ENCODE measurements around the gene FHL2.
A peak's percentile ranks its signal among the peaks of the same experiment; 100 is the strongest.

The FHL2 gene

GRCh38 chr2:105375001-105375561 lies 23.8 kb downstream of the FHL2 start:
- Histone ChIP-seq H3K27me3 (replicated peaks; ENCODE audit: insufficient read depth, low read length) (no peaks in the 10 kb centered on the region), H3K4me3 (ENCODE audit: low read length) (no peak overlapping the region), H3K27ac (ENCODE audit: low read length) (no peak overlapping the region), H3F3A (ENCODE audit: insufficient read depth, low read length) (peaks cover 6% of the 10 kb centered on the region), H4K20me1 (ENCODE audit: insufficient read depth, low read length) (no peaks in the 10 kb centered on the region), H3K9ac (ENCODE audit: low read length) (no peak overlapping the region), H3K4me1 (ENCODE audit: low read length) (peaks cover 16% of the 10 kb centered on the region), H3K9me2 (replicated peaks; ENCODE audit: insufficient read depth, low read length) (no peaks in the 10 kb centered on the region), H3K79me2 (ENCODE audit: low read length) (peaks cover 6% of the 10 kb centered on the region; the same call in 1 of the 2 replicates), H2AFZ (ENCODE audit: low read length) (no peak overlapping the region), H3K36me3 (replicated peaks; ENCODE audit: insufficient read depth, low read length) (no peaks in the 10 kb centered on the region), H3K9me3 (replicated peaks; ENCODE audit: insufficient read depth, low read length) (no peaks in the 10 kb centered on the region), H3K4me2 (ENCODE audit: low read depth, low read length) (peak overlapping the region; percentile 94; the same call in 1 of the 2 replicates)
- TF ChIP-seq, protein P1, sequence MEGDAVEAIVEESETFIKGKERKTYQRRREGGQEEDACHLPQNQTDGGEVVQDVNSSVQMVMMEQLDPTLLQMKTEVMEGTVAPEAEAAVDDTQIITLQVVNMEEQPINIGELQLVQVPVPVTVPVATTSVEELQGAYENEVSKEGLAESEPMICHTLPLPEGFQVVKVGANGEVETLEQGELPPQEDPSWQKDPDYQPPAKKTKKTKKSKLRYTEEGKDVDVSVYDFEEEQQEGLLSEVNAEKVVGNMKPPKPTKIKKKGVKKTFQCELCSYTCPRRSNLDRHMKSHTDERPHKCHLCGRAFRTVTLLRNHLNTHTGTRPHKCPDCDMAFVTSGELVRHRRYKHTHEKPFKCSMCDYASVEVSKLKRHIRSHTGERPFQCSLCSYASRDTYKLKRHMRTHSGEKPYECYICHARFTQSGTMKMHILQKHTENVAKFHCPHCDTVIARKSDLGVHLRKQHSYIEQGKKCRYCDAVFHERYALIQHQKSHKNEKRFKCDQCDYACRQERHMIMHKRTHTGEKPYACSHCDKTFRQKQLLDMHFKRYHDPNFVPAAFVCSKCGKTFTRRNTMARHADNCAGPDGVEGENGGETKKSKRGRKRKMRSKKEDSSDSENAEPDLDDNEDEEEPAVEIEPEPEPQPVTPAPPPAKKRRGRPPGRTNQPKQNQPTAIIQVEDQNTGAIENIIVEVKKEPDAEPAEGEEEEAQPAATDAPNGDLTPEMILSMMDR (IDR thresholded peaks at IDR 0.05; ENCODE audit: low read length): no peak
- TF ChIP-seq EZH2 (optimal IDR thresholded peaks at IDR 0.05; ENCODE audit: low read depth, low read length) (no peak), EZH2phosphoT487 (IDR thresholded peaks at IDR 0.05; ENCODE audit: low read length) (no peak)
- no peak for DNase-seq

- no peak for TF ChIP-seq EZH2 (optimal IDR thresholded peaks at IDR 0.05; ENCODE audit: low read depth, low read length)
- TF ChIP-seq, protein P1 (IDR thresholded peaks at IDR 0.05; ENCODE audit: low read length): no peak
- TF ChIP-seq EZH2phosphoT487 (IDR thresholded peaks at IDR 0.05; ENCODE audit: low read length): no peak
These were observed 24.9 kb downstream of the FHL2 start for GRCh38 chr2:105373895-105374401.

DNA sequence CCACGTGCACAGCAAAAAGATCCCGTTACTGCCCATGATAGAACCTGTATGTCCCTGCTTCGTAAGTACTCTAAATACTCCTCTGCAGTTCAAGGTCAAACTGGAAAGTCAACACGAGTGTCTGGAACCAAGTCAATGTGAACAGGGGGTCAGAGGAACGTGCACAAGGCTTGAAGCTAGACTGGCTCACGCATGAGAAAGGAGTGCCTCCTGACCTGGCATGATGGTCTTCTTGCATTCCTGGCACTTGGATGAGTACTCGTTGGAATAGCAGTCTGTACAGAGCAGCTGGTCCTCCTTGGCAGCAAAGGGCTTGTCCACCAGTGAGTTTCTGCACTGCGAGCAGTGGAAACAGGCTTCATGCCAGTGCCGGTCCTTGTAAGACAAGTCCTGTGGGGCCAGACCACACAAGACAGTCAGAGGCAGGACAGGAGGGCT lies 25.5 kb downstream of the FHL2 start:
- H3K4me1 ChIP-seq (ENCODE audit: low read length): peaks cover 16% of the 10 kb centered on the region
- H3K9ac ChIP-seq (ENCODE audit: low read length): peak overlapping the region; percentile 40; the same call in 1 of the 2 replicates
- peaks cover 6% of the 10 kb centered on the region for H3F3A ChIP-seq (ENCODE audit: insufficient read depth, low read length)
- peak; percentile 19 for DNase-seq
- no peaks in the 10 kb centered on the region for H3K9me2 ChIP-seq (replicated peaks; ENCODE audit: insufficient read depth, low read length)
- no peaks in the 10 kb centered on the region for H3K36me3 ChIP-seq (replicated peaks; ENCODE audit: insufficient read depth, low read length)
- H3K9me3 ChIP-seq (replicated peaks; ENCODE audit: insufficient read depth, low read length): no peaks in the 10 kb centered on the region
- peak overlapping the region; percentile 81 for H3K27ac ChIP-seq (ENCODE audit: low read length)
- H4K20me1 ChIP-seq (ENCODE audit: insufficient read depth, low read length): no peaks in the 10 kb centered on the region
- peak overlapping the region; percentile 94 for H3K4me2 ChIP-seq (ENCODE audit: low read depth, low read length)
- TF ChIP-seq, protein P1 (IDR thresholded peaks at IDR 0.05; ENCODE audit: low read length): no peak
- no peak for TF ChIP-seq EZH2 (optimal IDR thresholded peaks at IDR 0.05; ENCODE audit: low read depth, low read length)
- no peak for TF ChIP-seq EZH2phosphoT487 (IDR thresholded peaks at IDR 0.05; ENCODE audit: low read length)
- peak overlapping the region; percentile 85 for H2AFZ ChIP-seq (ENCODE audit: low read length)
- no peaks in the 10 kb centered on the region for H3K27me3 ChIP-seq (replicated peaks; ENCODE audit: insufficient read depth, low read length)
- H3K79me2 ChIP-seq (ENCODE audit: low read length): peaks cover 6% of the 10 kb centered on the region; the same call in 1 of the 2 replicates
- peak overlapping the region; percentile 69 for H3K4me3 ChIP-seq (ENCODE audit: low read length)

More at GRCh38 chr2:105373895-105374401, 24.9 kb downstream of the FHL2 start:
- Histone ChIP-seq H3K4me1 (ENCODE audit: low read length) (peaks cover 16% of the 10 kb centered on the region), H3K36me3 (replicated peaks; ENCODE audit: insufficient read depth, low read length) (no peaks in the 10 kb centered on the region), H3K27ac (ENCODE audit: low read length) (peak overlapping the region; percentile 81), H3K9ac (ENCODE audit: low read length) (peak overlapping the region; percentile 65), H3K4me2 (ENCODE audit: low read depth, low read length) (peak overlapping the region; percentile 94), H3K79me2 (ENCODE audit: low read length) (peaks cover 6% of the 10 kb centered on the region; the same call in 1 of the 2 replicates), H3K27me3 (replicated peaks; ENCODE audit: insufficient read depth, low read length) (no peaks in the 10 kb centered on the region), H3K4me3 (ENCODE audit: low read length) (peak overlapping the region; percentile 69), H2AFZ (ENCODE audit: low read length) (peak overlapping the region; percentile 85), H4K20me1 (ENCODE audit: insufficient read depth, low read length) (no peaks in the 10 kb centered on the region), H3K9me3 (replicated peaks; ENCODE audit: insufficient read depth, low read length) (no peaks in the 10 kb centered on the region), H3F3A (ENCODE audit: insufficient read depth, low read length) (peaks cover 6% of the 10 kb centered on the region), H3K9me2 (replicated peaks; ENCODE audit: insufficient read depth, low read length) (no peaks in the 10 kb centered on the region)
- peak; percentile 91 for DNase-seq

Data from MM.1S (cell line).